ENCODE measurements around the gene MNT. TPM values are rescaled to one million over a fixed set of nuclear protein-coding genes. Genes with fewer than 3 reads are reported as not detected.
A peak's percentile ranks its signal among the peaks of the same experiment; 100 is the strongest.

The MNT gene
- total RNA-seq, 1 experiment from 2014 or later, result 3.2 TPM

DNA sequence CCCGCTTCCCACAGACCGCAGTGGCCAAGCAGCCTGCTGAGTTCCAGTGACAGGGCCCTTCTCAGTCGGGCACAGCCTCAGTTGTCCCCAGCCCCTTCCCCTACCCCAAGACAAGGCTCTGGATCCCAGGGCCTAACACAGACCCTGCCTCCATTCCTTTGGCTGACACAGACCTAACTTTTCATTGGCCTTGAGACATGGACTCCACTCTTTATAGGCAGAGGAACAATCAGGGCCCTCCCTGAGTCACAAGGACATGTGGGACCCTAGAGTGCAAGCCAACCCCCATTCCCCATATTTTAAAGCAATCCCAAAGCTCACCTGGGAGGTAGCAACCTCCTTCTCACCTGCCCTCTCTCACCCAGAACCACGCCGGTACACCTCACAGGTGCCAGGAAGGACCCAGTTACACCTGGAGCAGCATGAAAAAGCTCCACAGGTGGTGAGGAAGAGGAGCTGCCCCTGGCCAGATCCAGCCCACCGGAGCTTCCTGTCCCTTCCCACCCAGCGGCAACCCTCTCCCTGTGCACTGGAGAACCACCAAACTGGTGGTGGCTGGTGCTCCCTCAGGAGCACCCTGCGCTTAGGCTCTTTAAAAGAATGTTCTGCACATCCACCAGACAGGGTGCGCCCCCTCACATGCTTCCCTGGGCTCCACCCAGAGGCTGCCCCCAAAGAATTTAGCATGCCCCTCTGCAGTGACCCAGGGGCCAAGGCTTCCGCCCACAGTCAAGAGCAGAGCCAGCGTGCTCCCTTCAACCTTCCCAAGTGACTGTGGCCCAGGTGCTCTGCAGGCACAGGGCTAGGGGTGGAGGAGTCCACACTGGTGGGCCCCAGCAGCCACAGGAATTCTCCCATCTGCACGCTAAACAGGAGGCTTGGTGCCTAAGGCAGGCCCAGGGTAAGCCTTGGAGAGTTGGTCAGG is 3.4 kb downstream of the MNT start:
- in situ Hi-C loops (cut with HindIII; ENCODE audit: low sequenced_read_pairs), result no loop called here
- DNase-seq (ENCODE audit: low spot score), result no peak

DNA sequence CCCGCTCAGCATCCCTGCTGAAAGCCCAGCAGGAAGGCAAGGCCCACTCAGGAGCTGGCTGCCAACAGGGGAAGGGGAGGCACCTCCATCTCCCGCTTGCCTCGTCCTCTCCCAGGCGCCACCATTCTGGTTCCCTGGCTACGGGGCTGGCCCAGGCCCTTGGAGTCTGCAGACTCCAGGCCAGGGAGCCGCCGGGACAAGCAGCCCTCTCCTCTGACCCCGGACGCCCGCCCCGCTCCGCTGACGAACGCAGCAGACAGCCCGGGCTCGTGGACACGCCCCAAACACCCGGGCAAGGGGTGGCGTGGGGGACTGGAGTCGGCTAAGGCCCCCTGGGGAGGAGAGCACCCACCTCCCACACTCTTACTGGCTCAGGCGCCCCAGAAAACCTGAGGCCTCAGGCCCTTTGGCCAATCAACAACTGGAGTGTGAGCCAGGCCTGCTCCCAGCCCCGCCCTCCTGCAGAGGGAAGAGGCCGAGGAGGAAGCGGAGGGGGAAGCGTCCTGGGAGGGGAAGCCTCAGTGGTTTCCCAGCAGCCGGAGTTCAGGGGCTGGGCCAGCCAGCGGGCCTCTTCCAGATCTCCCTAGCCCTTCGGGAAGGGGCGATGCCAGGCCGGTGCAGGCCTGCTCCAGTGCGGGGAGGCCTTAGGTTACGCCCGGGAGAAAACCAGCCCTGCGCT is 4.2 kb downstream of the MNT start:
- DNase-seq (ENCODE audit: low spot score), result peak; percentile 81
- in situ Hi-C loops (cut with HindIII; ENCODE audit: low sequenced_read_pairs), result no loop called here

DNA sequence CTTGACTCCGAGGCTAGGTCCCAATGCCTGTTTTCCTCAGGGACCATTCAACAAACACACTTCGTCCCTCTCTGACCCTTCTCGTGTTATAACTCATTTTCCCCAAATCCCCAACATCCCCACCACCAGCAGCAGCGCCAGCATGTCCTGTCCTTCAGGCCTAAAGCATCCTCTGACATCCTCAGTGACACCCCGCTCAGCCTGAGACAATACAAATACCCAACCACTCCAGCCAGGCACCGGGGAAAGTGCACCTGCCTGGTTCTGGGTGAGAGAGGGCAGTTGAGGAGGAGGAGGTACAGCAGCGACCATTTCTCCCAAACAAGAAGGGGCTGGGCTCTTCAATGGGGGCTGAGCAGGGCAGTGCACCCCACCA is 4.7 kb downstream of the MNT start:
- in situ Hi-C loops (cut with HindIII; ENCODE audit: low sequenced_read_pairs), result no loop called here

GRCh38 chr17:2395258-2396181 is 5.3 kb downstream of the MNT start:
- in situ Hi-C loops (cut with HindIII; ENCODE audit: low sequenced_read_pairs), result no loop called here
- DNase-seq (ENCODE audit: low spot score), result no peak

More for the DNA sequence above, 4.7 kb downstream of the MNT start:
- DNase-seq (ENCODE audit: low spot score), result no peak

DNA sequence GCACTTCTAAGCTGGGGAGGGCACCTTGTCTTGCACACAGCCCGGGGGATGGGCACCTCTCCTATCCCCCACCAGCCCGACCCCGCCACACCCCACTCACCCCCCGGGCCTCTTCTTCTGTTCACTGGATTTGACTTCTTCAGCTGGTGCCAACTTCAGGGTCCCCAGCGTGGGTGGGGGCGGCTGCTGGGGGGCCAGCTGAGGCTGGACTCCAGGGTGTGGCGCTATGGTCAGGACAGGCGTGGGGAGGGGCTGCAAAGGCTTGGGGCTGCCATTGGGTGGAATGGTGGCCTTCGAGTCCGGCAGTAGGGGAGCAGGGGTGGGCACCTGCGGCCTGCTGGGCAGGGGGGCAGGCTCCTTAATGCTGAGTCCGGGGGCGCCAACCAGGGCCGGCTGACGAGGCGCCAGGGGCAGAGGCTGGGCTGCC is 6.1 kb downstream of the MNT start:
- no peak for DNase-seq (ENCODE audit: low spot score)
- in situ Hi-C loops (cut with HindIII; ENCODE audit: low sequenced_read_pairs), result no loop called here

DNA sequence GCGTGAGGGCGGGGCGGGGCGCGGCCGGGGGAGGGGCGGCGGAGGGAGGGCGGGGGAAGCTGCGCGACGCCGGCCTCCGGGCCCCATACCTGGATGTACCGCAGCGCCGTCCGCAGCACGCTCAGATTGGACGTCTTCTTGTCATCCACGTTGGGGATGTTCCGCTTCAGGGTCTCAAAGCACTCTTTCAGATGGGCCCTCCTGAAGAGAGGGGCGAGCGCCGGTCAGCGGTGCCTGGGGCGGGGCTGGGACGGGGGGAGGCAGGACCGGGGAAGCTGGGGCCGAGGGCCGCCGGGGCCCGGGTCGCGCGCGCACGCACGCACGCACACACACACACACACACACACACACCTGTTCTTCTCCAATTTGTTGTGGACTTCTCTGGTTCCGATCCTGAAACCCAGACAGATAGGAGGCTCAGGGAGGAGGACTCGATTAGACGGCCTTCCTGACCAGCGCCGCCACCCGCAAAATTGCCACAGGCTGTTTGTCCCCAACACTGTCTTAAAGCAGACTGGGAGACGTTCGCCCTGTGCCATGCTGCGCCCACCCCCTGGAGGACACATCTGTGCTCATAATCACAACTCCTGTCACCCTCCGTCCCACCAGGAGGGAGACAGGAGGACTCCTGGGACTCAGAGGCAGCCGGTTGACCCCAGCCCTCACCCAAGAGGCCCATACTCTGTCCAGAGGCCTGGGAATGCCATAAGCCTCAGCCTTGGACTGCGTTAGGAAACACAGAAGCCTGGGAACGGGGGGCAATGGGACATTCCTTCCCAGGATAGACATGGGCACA is 6.7 kb downstream of the MNT start:
- in situ Hi-C loops (cut with HindIII; ENCODE audit: low sequenced_read_pairs), result no loop called here
- no peak for DNase-seq (ENCODE audit: low spot score)

DNA sequence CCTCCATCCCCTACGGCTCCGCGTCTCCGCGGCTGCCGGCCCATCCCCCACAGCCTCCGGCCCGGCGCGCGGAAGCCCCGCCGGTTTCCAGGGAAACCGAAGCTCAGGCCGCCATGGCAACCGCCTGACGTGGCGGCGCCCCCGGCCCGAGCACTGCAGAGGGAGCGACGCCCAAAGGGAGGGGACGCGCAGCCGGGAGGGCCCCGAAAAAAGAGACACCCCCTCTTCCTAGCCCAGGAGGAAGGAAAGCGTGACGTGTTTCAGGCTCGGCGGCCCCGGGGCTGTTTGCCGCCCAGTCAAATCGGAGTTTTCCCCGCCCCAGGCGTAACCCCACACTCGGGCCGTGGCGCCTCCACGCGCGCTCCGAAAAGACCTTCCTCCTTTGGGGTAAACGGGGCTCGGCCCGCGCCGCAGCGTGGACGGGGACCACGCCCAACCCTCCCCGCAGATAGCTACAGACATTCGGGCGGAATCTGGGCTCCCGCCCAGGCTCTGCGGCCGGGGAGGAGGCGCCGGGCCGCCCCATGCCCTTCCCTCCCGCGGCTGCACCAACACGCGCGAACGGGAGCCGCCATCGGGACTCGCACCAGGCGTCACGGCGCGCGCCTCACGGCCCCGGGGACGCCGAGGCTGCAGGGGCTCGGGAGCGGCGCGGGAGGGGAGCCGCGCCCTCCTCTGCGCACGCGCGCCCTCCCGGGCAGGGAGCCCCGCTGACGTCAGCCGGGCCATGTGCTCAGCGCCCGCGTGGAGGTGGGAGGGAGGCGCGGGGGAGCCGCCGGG is 7.5 kb downstream of the MNT start:
- DNase-seq (ENCODE audit: low spot score), result peak; percentile 84
- in situ Hi-C loops (cut with HindIII; ENCODE audit: low sequenced_read_pairs), result no loop called here

DNA sequence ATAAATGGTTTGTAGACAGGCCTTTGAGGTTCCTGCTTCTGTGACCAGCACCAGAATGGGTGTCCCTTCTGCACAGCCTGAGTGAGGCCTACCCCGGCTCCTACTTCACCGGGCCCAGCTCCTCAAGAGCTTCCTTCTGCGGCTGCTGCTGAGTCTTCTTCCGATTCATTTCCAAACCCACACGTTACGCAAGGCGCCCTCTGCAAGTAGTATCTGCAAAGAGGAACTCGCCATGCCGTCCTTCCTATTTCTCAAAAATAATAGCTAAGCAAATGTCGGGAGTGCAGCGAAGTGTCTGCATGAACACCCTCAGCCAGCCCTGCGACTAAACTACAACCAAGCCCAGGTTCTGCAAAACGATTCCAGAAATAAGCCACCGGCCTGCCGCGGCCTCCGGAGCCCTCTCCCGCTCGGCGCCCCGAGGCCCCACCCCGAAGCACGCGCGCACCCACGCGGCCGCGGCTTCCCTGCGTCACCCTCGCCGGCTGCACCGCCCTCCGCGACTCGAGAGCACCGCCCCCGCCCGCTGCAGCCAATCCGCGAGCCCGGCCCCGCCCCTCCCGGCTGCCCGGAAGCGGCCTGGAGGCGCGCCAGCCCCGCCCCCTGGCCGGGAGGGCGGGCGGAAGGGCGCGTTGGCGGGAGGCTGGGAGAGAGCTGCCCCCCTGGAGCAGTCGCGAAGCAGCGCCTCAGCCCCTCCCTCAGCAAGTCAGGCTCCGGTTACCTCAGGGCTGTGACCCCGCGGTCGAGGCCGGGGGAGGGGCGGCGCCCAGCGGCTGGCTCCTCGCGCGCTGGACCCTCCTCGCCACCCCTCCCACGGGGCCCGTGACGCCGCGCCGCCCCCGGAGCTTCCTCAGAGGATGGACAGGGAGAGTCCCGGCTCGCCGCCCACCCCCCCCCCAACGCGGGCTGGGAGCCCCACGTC is 8.3 kb downstream of the MNT start:
- peak; percentile 94 for DNase-seq (ENCODE audit: low spot score)
- in situ Hi-C loops (cut with HindIII; ENCODE audit: low sequenced_read_pairs), result no loop called here

DNA sequence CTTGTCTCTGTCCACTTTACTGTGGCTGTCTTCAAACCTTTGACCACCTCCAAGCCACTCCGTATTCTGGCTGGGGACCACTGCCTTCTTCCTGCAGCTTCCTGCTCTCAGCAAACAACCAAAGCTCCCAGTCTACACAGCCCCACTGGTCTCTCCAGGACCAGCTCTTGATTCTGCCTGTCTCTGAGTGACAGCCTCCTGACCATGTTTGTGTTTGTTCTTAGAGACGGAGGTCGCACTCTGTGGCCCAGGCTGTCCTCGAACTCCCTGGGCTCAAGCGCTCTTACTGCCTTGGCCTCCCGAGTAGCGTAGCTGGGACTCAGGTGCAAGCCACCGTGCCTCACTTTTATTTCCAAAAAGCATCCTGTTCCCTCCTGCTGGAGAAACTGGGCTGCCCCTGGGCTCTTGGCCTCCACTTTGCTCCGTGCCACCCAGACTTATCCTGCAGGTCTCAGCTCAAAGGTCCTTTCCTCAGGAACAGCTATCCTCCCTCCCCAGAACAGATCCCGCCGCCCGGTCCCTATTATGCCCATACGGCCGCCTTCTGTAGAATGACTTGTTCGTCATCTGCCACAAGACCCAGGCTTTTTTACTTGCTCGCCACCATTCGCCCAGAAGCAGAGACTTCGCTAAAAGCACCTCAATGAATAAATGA is 9.1 kb downstream of the MNT start:
- in situ Hi-C loops (cut with HindIII; ENCODE audit: low sequenced_read_pairs), result no loop called here
- DNase-seq (ENCODE audit: low spot score), result no peak

DNA sequence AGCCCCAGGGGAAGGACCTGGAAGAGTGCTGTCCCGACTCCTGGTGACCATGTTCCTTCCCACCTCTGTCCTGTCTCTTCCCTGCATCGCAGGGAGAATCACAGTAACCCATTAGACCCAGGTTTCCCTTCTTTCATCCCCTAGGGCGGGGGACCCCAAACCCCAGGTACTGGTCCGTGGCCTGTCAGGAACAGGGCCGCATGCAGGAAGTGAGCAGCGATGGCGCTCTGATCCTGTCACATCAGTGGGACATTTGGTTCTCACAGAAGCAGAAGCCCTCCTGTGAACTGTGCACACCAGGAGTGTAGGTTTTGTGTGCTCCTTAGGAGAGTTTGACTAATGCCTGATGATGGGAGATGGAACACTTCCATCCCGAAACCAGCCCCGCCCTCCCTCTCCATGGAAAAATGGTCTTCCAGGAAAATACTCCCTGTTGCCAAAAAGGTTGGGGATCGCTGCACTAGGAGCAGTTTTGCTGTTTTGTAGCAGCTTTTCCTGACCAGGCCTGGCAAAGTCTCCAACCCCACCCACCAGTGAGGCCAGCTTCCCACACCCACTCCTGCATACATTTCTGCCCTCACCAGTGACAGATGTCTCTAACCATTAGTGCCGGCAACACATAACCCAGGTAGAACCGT is 10.5 kb downstream of the MNT start:
- in situ Hi-C loops (cut with HindIII; ENCODE audit: low sequenced_read_pairs), result no loop called here
- no peak for DNase-seq (ENCODE audit: low spot score)

- DNase-seq (ENCODE audit: low spot score), result no peak
These were observed 12.2 kb downstream of the MNT start for GRCh38 chr17:2388683-2389055.

DNA sequence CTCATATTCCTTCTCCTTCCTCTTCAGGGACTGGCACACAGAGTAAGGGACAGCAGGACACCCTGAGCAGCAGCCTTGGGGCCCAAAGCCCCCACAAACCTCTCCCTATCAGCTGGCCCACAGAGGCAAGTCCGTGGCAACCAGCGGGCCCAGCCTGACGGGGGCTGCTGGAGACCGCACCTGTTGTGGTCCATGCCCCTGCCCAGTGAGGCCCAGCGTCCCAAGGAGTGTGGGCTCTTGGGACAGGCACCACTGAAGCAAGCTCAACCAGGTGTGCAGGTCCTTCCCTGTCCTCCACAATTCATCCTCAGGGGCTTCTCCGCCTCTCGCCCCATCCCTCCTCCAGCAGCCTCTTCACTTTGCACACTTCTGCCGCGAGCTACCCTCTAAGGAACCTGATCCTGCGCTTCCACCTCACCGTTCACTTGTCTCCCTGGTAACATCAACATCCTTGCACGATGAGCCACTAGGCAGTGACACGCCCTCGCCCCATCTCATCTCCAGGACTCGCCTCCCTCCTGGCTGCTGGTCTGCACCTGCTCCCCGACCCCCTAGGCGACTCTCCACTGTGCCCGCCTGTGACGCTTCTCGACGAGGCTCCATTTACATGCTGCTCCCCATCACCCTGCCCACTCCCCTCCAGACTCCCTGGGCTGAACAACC is 12.7 kb downstream of the MNT start:
- no peak for DNase-seq (ENCODE audit: low spot score)
- in situ Hi-C loops (cut with HindIII; ENCODE audit: low sequenced_read_pairs), result no loop called here

More at GRCh38 chr17:2388683-2389055, 12.2 kb downstream of the MNT start:
- in situ Hi-C loops (cut with HindIII; ENCODE audit: low sequenced_read_pairs), result no loop called here

GRCh38 chr17:2387086-2388019 is 13.5 kb downstream of the MNT start:
- in situ Hi-C loops (cut with HindIII; ENCODE audit: low sequenced_read_pairs), result no loop called here
- DNase-seq (ENCODE audit: low spot score), result no peak

DNA sequence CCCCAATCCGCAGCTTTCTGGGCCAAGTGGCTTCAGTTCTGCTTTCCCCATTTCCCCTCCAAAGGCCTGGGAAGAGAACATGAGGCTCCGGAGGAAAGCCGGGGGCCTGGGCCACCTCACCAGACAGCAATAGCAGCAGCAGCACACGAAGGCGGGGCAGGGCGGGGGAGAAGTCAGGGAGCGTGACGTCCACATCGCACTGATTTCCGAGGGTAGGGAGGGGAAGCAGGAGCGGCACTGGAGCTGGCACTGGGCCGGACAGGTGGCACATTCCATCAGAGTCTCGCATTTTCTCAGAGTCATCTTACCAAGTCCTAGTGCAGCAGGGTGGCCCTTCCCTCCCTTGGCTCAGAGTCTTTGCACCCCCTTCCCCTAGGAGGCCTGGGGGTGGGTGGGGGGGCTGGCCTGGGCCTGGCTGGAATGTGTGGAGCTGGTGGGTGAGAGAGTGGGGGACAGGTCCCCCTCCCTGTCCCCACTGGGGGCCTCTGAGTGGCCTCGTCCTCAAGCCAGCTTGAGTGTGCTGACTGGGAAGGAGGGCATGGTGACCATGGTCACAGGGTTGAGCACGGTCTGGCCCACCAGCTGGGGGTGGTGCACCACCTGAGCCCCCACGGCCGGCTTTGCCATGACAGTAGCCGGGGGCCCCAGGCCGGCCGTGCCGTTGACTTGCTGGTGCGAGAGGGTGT is 14.3 kb downstream of the MNT start:
- in situ Hi-C loops (cut with HindIII; ENCODE audit: low sequenced_read_pairs), result no loop called here
- no peak for DNase-seq (ENCODE audit: low spot score)

Data from G401 (cell line).